Glomerular endothelial cell (primary cell): Measurements from ENCODE around the gene KRT76. TPM values are rescaled to one million over a fixed set of nuclear protein-coding genes. Genes with fewer than 3 reads are reported as not detected.

Experiments
- DNase-seq: peaks from one replicate; pipeline ENCODE4 v3.0.0-alpha.2; 2011; ENCODE audit warnings: low read depth, low spot score; ENCODE audit errors: extremely low read depth
- total RNA-seq: library from RNA; depleted of rRNA; stranded (reverse); fragments of >200 nt; gene quantifications from 2 replicates; pipeline ENCODE4 v1.2.3, GENCODE V29; 2015

KRT76 gene
- total RNA-seq, 1 donor from 2014 or later, result not detected

- no peak for DNase-seq
These were observed 35.0 kb downstream of the KRT76 start for GRCh38 chr12:52742196-52742580.

GRCh38 chr12:52741375-52742195 is 35.6 kb downstream of the KRT76 start:
- DNase-seq, result no peak

- DNase-seq, result no peak
These were observed 36.6 kb downstream of the KRT76 start for GRCh38 chr12:52740584-52740983.

DNA sequence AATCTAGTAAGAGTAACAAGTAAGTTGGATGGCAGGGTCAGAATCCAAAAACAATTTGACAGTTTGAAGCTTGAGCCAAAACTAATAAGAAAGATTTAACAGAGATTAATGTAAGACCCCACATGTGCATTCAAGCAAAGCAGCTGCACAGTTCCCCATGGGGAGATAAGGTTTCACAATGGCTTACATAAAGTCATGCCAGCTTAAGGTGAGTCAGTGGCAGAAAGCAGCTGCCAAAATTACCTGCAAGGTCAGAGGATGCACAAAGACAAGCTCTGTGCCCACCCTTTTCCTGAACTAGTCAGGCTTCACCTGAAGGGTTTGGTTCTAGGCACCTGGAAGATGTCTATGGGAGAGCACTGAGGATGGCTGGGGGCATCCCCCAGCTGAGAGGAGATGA is 37.2 kb downstream of the KRT76 start:
- no peak for DNase-seq

DNA sequence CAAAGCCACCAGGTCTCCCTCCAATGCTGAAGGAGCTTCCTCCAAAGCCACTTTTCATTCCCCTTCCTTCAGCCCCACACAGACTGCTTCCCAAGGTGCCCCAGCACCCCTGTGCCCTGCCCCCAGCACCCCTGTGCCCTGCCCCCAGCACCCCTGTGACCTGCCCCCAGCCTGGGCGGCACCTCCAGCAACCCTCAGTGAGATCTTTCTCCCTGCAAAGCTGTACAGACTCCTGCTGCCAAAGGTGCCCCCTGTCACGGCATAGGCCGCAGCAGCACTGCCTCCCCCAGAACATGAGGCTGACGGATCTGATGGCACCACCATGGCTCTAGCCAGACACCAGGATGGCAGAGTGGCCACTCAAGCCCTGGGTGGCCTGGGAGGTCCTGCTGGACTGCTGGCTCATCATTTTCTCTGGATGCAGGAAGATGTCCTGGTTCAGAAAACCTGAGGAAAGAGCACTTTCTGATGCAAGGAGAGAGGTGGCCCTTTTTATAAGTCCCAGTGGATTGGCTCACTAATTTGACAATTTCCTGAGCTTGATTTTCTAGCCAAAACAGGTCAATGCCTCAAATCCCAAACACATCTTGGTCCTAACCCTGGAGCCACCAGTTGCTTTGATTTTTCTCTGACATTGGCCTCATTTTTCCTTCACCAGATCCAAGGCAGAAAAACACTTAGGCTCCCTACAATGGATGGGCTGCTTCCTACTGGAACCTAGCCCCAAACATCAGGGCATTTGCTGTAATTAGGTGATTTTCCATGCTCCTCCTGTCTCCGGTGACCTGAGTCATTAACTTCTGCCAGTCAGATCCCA is 41.1 kb downstream of the KRT76 start:
- DNase-seq, result no peak

DNA sequence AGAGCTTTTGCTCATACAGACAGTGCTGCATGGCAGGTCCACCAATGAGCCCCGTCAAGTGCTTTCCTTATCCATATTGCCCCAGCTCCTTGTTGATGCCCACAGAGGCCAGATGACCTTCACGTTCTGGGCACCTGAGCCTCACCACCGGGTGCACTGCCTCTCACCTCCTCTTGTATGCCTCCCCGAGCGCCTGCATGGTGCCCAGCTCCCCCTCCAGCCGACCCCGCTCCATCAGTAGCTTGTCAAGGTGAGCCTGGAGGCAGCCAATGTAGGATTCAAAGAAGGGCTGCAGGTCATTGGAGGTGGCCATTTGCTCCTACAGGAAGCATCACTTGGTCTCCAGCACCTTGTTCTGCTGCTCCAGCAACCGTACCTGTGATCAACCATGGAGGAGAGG is 42.0 kb downstream of the KRT76 start:
- DNase-seq, result no peak

- no peak for DNase-seq
These were observed 46.4 kb downstream of the KRT76 start for GRCh38 chr12:52730793-52731192.

GRCh38 chr12:52730383-52730782 is 46.8 kb downstream of the KRT76 start:
- no peak for DNase-seq

DNA sequence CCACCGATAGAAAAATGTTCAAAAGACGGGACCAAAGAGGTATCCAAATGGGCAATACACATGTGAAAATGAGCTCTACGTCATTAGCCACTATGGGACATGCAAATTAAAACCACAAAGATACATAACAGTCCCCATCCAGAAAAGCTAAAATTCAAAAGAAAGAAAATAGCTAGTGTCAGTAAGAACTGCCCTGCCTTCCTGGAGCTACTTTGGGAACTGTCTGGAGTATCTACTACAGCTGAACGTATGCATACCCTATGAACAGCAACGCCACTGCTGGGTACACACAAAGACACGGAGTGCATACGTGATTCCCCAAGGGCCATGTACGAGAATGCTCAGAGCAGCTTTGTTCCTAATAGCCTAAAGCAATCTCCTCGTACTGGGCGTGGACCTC is 48.0 kb downstream of the KRT76 start:
- DNase-seq, result no peak

DNA sequence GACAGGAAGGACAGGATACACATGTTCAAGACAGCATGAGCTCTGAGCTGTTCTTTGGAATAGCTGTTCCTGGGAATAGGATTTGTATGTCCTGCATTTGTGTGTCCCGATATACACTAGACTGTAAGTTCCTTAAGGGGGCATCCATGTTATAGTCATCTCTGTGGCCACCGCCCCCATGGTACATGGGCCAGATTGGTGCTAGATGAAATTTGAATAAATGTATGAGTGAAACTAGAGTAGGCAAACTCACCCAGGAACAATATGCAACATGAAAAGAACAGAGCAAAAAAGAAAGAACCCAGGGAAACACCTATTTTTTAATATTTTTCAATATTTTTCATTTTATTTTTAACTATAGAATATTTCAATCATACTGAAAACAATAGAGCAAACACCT is 48.8 kb downstream of the KRT76 start:
- DNase-seq, result no peak

DNA sequence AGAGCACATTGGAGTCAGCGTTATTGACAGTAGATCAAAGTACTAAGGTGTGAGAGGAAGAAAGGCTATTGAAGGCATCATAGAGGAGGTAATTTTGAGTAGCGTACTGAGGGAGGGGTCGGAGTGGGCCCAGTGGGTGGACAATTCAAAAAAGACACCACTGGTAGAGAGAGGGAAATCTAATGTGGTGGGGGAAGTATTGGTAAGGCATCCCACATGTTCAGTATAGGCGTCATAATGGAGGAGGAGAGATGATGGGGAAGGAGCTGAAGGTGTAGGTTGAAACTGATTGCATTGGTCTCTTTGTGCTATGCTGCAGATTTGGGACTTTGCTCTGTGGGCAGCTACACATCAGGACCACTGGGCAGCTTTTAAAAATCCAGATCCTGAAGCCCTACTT is 50.1 kb downstream of the KRT76 start:
- DNase-seq, result no peak

DNA sequence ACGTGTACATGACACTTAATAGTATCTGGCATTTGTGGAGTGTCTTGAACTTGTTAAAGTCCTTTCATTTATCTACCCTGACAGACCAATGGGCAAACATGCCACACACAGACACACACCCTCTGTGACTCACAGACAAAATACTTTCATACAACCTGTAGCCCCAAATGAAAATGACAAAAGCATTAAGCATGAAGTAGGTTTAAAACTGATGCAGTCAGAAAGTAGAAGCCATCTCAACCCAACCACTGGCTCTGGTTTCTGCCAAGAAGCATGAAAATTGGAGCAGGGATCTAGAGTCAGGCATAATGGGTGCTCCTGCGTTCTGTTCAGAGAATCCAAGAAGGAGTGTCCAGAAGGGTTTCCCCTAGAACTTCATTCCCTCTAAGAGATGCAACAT is 50.7 kb downstream of the KRT76 start:
- DNase-seq, result no peak

DNA sequence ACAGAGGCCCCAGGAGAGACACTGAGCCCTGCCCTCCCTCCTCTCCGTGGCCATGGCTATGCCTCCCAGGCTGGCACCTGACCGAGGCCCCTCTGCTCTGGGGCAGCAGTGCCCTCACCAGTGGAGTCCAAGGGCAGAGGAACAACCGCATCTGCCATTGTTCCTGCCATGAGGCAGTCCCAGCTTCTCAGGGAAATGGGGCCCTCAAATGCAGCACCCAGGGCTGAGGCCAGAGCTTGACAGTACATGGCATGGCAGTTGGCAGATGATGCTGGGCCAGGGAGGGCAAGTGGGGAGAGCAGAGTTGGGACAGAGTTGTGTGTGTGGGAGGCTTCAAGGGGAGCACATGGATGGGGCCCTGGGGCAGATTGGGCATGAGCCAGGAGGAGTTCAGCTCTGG is 52.8 kb downstream of the KRT76 start:
- DNase-seq, result no peak

DNA sequence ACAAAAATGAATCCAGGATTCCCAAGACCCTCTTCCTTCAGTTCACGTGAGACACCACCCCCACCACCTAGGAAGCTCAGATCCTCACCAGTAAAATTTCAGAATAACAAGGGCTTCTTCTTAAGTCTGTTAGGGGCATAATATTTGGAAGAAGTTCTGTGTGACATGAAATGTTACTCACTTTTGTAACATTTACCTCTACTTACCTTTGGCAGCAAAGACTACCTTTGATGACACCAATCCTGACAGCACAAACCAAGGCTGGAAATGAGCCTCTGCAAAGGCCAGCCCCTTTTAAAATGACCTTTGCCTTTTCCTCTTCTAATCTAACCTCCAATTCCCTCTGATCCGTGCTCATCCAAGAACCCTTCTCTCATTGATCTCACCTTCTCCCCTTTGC is 54.5 kb downstream of the KRT76 start:
- DNase-seq, result no peak

- DNase-seq, result no peak
These were observed 55.2 kb downstream of the KRT76 start for GRCh38 chr12:52721838-52722470.

- no peak for DNase-seq
These were observed 56.7 kb downstream of the KRT76 start for GRCh38 chr12:52720365-52720886.

Other genes with a start within 250 kb of the KRT76 start
- gene KRT71, start 224.2 kb downstream of the KRT76 start, total RNA-seq, result not detected in 2 replicates
- gene KRT74, start 203.5 kb downstream of the KRT76 start, total RNA-seq, result not detected in 2 replicates
- gene KRT72, start 175.9 kb downstream of the KRT76 start, total RNA-seq, result not detected in 2 replicates
- not detected in 2 replicates for gene KRT73, start 158.8 kb downstream of the KRT76 start, total RNA-seq
- gene KRT2, start 125.1 kb downstream of the KRT76 start, total RNA-seq, result not detected in 2 replicates
- not detected in 2 replicates for gene KRT1, start 96.9 kb downstream of the KRT76 start, total RNA-seq
- not detected in 2 replicates for gene KRT77, start 73.8 kb downstream of the KRT76 start, total RNA-seq
- gene KRT3, start 18.8 kb upstream of the KRT76 start, total RNA-seq, result 0.18 TPM in 1 of 2 replicates, not detected in the other
- gene KRT4, start 36.8 kb upstream of the KRT76 start, total RNA-seq, result not detected in 2 replicates
- gene KRT79, start 57.0 kb upstream of the KRT76 start, total RNA-seq, result 0.10 and 0.12 TPM in 2 replicates
- gene KRT78, start 71.6 kb upstream of the KRT76 start, total RNA-seq, result not detected in 2 replicates
- 43.1 and 79.8 TPM in 2 replicates for gene KRT8, start 127.7 kb upstream of the KRT76 start, total RNA-seq
- 297 and 429 TPM in 2 replicates for gene KRT18, start 171.8 kb upstream of the KRT76 start, total RNA-seq
- 250 and 312 TPM in 2 replicates for gene EIF4B, start 229.1 kb upstream of the KRT76 start, total RNA-seq